Left renal pelvis (tissue), 4 donors: ENCODE data around the gene BCL11A. TPM values are rescaled to one million over a fixed set of nuclear protein-coding genes. Genes with fewer than 3 reads are reported as not detected.
"Not testable (repeated sequence)": the region's sequence is repeated elsewhere in the genome, so short reads cannot be mapped to it uniquely, and the experiment has no call there.

Experiments used
- DNase-seq, 4 donors: peaks; one replicate each; pipeline ENCODE4 v3.0.0-alpha.2; 2013; ENCODE audit warnings: low read depth in 4 of 4, low spot score in 3 of 4
- polyA plus RNA-seq, 4 donors: library from polyadenylated mRNA; unstranded; fragments of 120-200 nt; gene quantifications; one replicate each; pipeline ENCODE4 v1.2.1, GENCODE V29; 2013; ENCODE audit not compliant: insufficient read length in 4 of 4

BCL11A gene
- polyA plus RNA-seq, 4 donors = 0.94 to 15.1 (median 13.2) TPM

- no peak for DNase-seq
Observed at GRCh38 chr2:60440767-60441163, 112.7 kb downstream of the BCL11A start.

- DNase-seq = no peak
Observed at GRCh38 chr2:60440079-60440766, 113.2 kb downstream of the BCL11A start.

- DNase-seq = no peak
Observed at GRCh38 chr2:60439219-60439974, 114.1 kb downstream of the BCL11A start.

GRCh38 chr2:60438653-60439052 lies 114.8 kb downstream of the BCL11A start:
- DNase-seq = no peak

- no peak for DNase-seq
Observed at GRCh38 chr2:60438131-60438530, 115.3 kb downstream of the BCL11A start.

- no peak for DNase-seq
Observed at GRCh38 chr2:60437080-60437696, 116.3 kb downstream of the BCL11A start.

GRCh38 chr2:60433018-60433596 lies 120.3 kb downstream of the BCL11A start:
- no peak for DNase-seq

GRCh38 chr2:60432035-60432601 lies 121.3 kb downstream of the BCL11A start:
- no peak for DNase-seq

GRCh38 chr2:60429681-60430080 lies 123.8 kb downstream of the BCL11A start:
- DNase-seq = no peak

- no peak for DNase-seq
Observed at GRCh38 chr2:60426880-60427279, 126.6 kb downstream of the BCL11A start.

- no peak for DNase-seq
Observed at GRCh38 chr2:60426341-60426740, 127.1 kb downstream of the BCL11A start.

GRCh38 chr2:60424233-60424632 lies 129.2 kb downstream of the BCL11A start:
- no peak for DNase-seq

- no peak for DNase-seq
Observed at GRCh38 chr2:60423505-60423904, 129.9 kb downstream of the BCL11A start.

- DNase-seq = no peak
Observed at GRCh38 chr2:60422826-60423483, 130.5 kb downstream of the BCL11A start.

GRCh38 chr2:60417210-60417609 lies 136.2 kb downstream of the BCL11A start:
- DNase-seq = not testable (repeated sequence)

GRCh38 chr2:60416221-60417008 lies 137.0 kb downstream of the BCL11A start:
- DNase-seq = no peak

- DNase-seq = no peak
Observed at GRCh38 chr2:60415814-60416213, 137.6 kb downstream of the BCL11A start.

- no peak for DNase-seq
Observed at GRCh38 chr2:60414495-60415138, 138.8 kb downstream of the BCL11A start.

GRCh38 chr2:60413814-60414168 lies 139.7 kb downstream of the BCL11A start:
- DNase-seq = no peak
